Small intestine (tissue), 7 donors: ENCODE measurements around the gene MAP4K4. TPM values are rescaled to one million over a fixed set of nuclear protein-coding genes. Genes with fewer than 3 reads are reported as not detected.
"Not testable (repeated sequence)": the region's sequence is repeated elsewhere in the genome, so short reads cannot be mapped to it uniquely, and the experiment has no call there.

Source experiments
- DNase-seq, 2 donors: peaks; one replicate each; pipeline versions ENCODE4 v3.0.0 to v3.0.0-alpha.2; 2013
- FAIRE-seq: peaks from 2 replicates; lab custom pipeline; 2012; peaks lifted over from hg19 to GRCh38; lab: Jason Lieb, UNC
- H3K27ac ChIP-seq, 3 donors: one replicate each; pipeline ENCODE4 v1.5.1; 2013; ENCODE audit warnings: low read length in 2 of 3, mild to moderate bottlenecking in 2 of 3, control low read depth in 1 of 3, inconsistent platforms in 1 of 3, low read depth in 1 of 3, moderate library complexity in 1 of 3
- H3K27me3 ChIP-seq, 3 donors: one replicate each; pipeline ENCODE4 v1.6.1; 2013; ENCODE audit warnings: low read length in 3 of 3, inconsistent platforms in 1 of 3; ENCODE audit not compliant: control insufficient read depth in 3 of 3, insufficient read depth in 3 of 3
- H3K36me3 ChIP-seq, 3 donors: one replicate each; pipeline ENCODE4 v1.6.1; 2013; ENCODE audit warnings: low read length in 3 of 3, inconsistent platforms in 1 of 3, low read depth in 1 of 3, mild to moderate bottlenecking in 1 of 3, moderate library complexity in 1 of 3; ENCODE audit not compliant: control insufficient read depth in 3 of 3, insufficient read depth in 2 of 3
- H3K4me1 ChIP-seq, 3 donors: one replicate each; pipeline ENCODE4 v1.6.1; 2013; ENCODE audit warnings: low read length in 2 of 3, inconsistent platforms in 1 of 3, low read depth in 1 of 3, mild to moderate bottlenecking in 1 of 3, moderate library complexity in 1 of 3; ENCODE audit not compliant: control insufficient read depth in 3 of 3, insufficient read depth in 2 of 3
- H3K4me3 ChIP-seq, 3 donors: one replicate each; pipeline ENCODE4 v1.5.1; 2013; ENCODE audit warnings: low read length in 3 of 3, control low read depth in 1 of 3, inconsistent platforms in 1 of 3, low read depth in 1 of 3, mild to moderate bottlenecking in 1 of 3, moderate library complexity in 1 of 3
- H3K9me3 ChIP-seq, 2 donors: one replicate each; pipeline ENCODE4 v1.6.1; 2013; ENCODE audit warnings: low read depth in 1 of 2, low read length in 1 of 2; ENCODE audit not compliant: control insufficient read depth in 2 of 2, insufficient read depth in 1 of 2
- WGBS, 3 donors: extraction: QIAGEN DNeasy Blood & Tissue Kit; methylation state at CpG; one replicate each; pipeline ENCODE4 v1.1.7; 2013; 5-methylcytosine and 5-hydroxymethylcytosine counted together
- polyA plus RNA-seq, 4 donors: library from polyadenylated mRNA; stranded (reverse) in 3 of 4; unstranded in 1 of 4; fragments of 200-250 nt in 3 of 4; fragments of 120-200 nt in 1 of 4; gene quantifications; one replicate each; pipeline versions ENCODE4 v1.2.1 to v1.2.3, GENCODE V29; 2013
- donor health status: healthy with polysubstance abuse.
- donor health status: control.
- donor health status: control.
- donor health status: Bipolar disorder and iron deficiency.
- donor health status: healthy.

Gene MAP4K4
- polyA plus RNA-seq, 4 donors, result 8.5 to 26.5 (median 13.8) TPM

GRCh38 chr2:101931402-101931801, 233.9 kb downstream of the MAP4K4 start:
- 52 to 70% (median 59%) methylated on average over 3 of the region's 3 CpGs for WGBS, 3 donors
- Histone ChIP-seq H3K9me3 (peaks cover 0 to 6% of the 10 kb centered on the region in 2 donors), H3K4me3 (no peak overlapping the region), H3K27ac (no peak overlapping the region), H3K4me1 (no peaks in the 10 kb centered on the region), H3K27me3 (peaks cover 0 to 2% (median 0%) of the 10 kb centered on the region in 3 donors), H3K36me3 (no peaks in the 10 kb centered on the region)
- FAIRE-seq (no peak), DNase-seq (no peak)

- not testable (repeated sequence) for DNase-seq, H3K27me3 ChIP-seq, H3K4me3 ChIP-seq, H3K4me1 ChIP-seq, H3K36me3 ChIP-seq, H3K9me3 ChIP-seq, H3K27ac ChIP-seq, FAIRE-seq
- WGBS, 3 donors, result 60 to 71% (median 66%) methylated on average over 4 of the region's 4 CpGs
Observed at GRCh38 chr2:101935764-101936163, 238.3 kb downstream of the MAP4K4 start.

GRCh38 chr2:101942851-101943250, 245.3 kb downstream of the MAP4K4 start:
- FAIRE-seq, result no peak
- no peak for DNase-seq
- Histone ChIP-seq H3K27ac (no peak overlapping the region), H3K9me3 (peaks cover 0 to 3% of the 10 kb centered on the region in 2 donors), H3K4me3 (no peak overlapping the region), H3K27me3 (no peaks in the 10 kb centered on the region), H3K36me3 (no peaks in the 10 kb centered on the region), H3K4me1 (no peaks in the 10 kb centered on the region)
- WGBS, 3 donors, result 53 to 82% (median 71%) methylated on average over 3 of the region's 3 CpGs

Other genes with a start within 250 kb of the MAP4K4 start
- under 1 TPM in 2 of 4 donors, not detected in 2; 0.10 to 0.35 TPM for gene RFX8, start 222.6 kb upstream of the MAP4K4 start, polyA plus RNA-seq